Activated T-cell treated with anti-CD3 and anti-CD28 coated beads for 48 hours (primary cell): ENCODE measurements around the gene CCT7.

Experiments used
- DNase-seq: peaks from one replicate; pipeline ENCODE4 v3.0.0-alpha.2; 2020; ENCODE audit warnings: low read depth

Gene CCT7

GRCh38 chr2:73294239-73294638 is 60.1 kb downstream of the CCT7 start:
- no peak for DNase-seq

DNA sequence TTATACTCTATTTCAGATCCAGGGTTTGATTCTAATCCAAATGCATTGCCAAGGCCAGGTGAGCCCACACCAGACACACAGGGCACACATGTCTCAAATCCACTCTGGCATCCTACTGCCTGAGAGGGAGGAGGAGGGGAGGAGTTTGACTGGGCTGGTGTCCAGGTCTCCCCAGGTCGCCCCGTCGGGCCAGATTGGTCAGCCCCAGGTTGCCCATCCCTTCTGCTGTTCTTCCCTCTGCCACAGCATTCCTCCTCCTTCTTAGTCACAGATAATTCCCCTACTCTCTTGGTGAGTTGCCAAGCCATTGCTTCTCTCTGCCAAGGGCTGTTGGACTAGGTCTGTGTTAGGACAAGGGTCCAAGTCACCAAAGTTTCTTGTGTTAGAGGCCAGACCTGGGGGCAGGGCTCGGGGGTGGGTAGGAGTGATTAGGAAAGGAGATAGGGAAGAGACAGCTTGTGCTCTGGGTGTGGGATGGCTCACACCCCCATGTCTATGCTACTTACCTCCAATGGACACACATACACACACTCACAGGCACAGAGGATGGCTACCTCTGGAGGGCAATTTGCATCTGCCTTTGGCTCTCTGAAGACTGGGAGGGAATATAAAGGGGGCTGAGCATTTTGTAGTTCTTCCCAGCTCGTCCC is 61.8 kb downstream of the CCT7 start:
- no peak for DNase-seq

DNA sequence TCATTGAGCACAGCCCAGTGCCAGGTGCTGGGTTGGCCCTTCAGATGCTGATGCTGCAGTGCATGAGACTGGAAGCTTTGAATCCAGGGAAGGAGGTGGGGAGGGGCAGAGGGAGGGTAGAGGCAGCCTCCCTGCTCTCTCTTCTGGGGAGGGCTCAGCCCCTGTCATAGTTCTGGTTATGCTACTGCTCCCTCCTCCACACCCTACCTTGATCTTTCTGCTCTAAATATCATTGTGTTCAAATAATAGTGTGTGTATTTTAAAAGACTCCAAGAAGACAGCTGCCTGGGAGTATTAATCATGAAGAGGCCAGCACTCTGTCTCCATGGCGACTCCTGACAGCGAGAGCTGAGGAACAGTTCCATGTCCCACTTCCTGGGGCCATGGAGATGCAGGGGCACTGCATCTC is 63.0 kb downstream of the CCT7 start:
- no peak for DNase-seq

- no peak for DNase-seq
Observed at GRCh38 chr2:73297586-73297985, 63.5 kb downstream of the CCT7 start.

DNA sequence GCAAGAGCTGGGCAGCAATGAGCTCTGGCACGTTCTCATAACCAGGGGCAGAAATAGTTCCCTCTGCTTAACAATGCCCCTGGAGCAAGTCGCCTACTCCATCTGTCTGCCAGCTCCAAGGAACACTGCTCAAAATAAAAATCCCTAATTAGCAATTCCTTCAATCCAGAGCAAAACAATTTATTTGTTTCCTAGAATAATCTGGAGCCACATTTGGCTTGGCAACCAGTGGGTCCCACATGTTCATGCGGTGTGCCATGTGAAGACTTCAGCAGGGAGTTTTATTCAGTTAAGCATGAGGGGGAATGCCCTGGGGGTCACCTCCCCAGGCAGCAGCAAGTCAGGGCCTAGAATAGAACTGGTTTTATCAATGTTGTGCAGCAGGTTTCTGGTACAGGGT is 66.8 kb downstream of the CCT7 start:
- DNase-seq: no peak

DNA sequence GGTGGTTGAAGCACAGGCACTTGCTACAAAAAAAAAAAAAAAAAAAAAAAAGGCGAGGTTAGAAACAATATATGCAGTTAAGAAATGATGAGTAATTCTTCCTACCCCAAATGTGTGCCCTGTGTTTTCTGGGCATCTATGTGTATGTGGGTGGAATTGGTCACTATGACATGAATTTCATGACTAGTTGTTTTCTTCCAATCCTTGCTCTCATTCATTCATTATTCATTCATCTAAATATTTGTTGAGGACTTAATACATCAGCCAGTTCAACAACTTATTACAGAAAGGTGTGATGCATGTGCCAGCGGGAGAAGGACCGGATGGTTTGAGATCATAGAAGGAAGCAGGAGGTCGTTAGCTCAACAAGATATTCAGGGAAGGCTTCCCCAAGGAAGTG is 67.5 kb downstream of the CCT7 start:
- no peak for DNase-seq
